HepG2 (cell line): ENCODE data around the gene TBC1D16. TPM values are rescaled to one million over a fixed set of nuclear protein-coding genes. Genes with fewer than 3 reads are reported as not detected.

Source experiments
- BHLHE40 ChIP-seq: IDR thresholded peaks from 2 replicates; pipeline ENCODE4 v1.6.1; 2011; ENCODE audit warnings: low read length, improper control_type of control experiment
- FOXA1 ChIP-seq, 2 experiments: fragments of 450-650 bp in 1 of 2; sonication (generic) in 1 of 2; formaldehyde crosslinking in 1 of 2; IDR thresholded peaks; 2 replicates each; pipeline versions ENCODE4 v1.4.0 to v1.6.1; 2016 to 2020; ENCODE audit warnings: missing genetic modification reagents in 1 of 2
- FOXA3 ChIP-seq: IDR thresholded peaks from 2 replicates; pipeline ENCODE4 v1.6.1; 2016; ENCODE audit warnings: missing genetic modification reagents, missing compliant biosample characterization
- JARID2 ChIP-seq: sonication (generic); formaldehyde crosslinking; IDR thresholded peaks from 2 replicates; pipeline ENCODE4 v1.8.1; 2023; ENCODE audit warnings: missing genetic modification reagents, inconsistent platforms; ENCODE audit not compliant: insufficient replicate concordance
- JUN ChIP-seq: sonication (generic); formaldehyde crosslinking; IDR thresholded peaks from 2 replicates; pipeline ENCODE4 v1.4.0; 2020; ENCODE audit warnings: mild to moderate bottlenecking, missing genetic modification reagents
- KAT7 ChIP-seq: IDR thresholded peaks from 2 replicates; pipeline ENCODE4 v1.6.1; 2018; ENCODE audit warnings: borderline replicate concordance, missing compliant biosample characterization
- MED1 ChIP-seq: sonication (generic); formaldehyde crosslinking; IDR thresholded peaks from 2 replicates; pipeline ENCODE4 v1.4.0; 2020; ENCODE audit warnings: missing genetic modification reagents
- PHF20 ChIP-seq: sonication (generic); formaldehyde crosslinking; IDR thresholded peaks from 2 replicates; pipeline ENCODE4 v1.5.0; 2020; ENCODE audit warnings: mild to moderate bottlenecking, missing genetic modification reagents
- SOX5 ChIP-seq: IDR thresholded peaks from 2 replicates; pipeline ENCODE4 v1.6.1; 2016; ENCODE audit warnings: borderline replicate concordance
- THYN1 ChIP-seq: sonication (generic); formaldehyde crosslinking; IDR thresholded peaks from 2 replicates; pipeline ENCODE4 v1.8.1; 2023; ENCODE audit warnings: low read depth, mild to moderate bottlenecking, moderate library complexity, missing genetic modification reagents, borderline replicate concordance
- XRCC5 ChIP-seq: fragments of 200-400 bp; formaldehyde crosslinking; optimal IDR thresholded peaks from 2 replicates; pipeline ENCODE3; 2017; ENCODE audit warnings: mild to moderate bottlenecking, low read length
- ZFP36L1 ChIP-seq: sonication (generic); formaldehyde crosslinking; IDR thresholded peaks from 2 replicates; pipeline ENCODE4 v1.8.0; 2022; ENCODE audit warnings: mild to moderate bottlenecking, missing genetic modification reagents, moderate library complexity
- ZNF136 ChIP-seq: sonication (generic); formaldehyde crosslinking; IDR thresholded peaks from 2 replicates; pipeline ENCODE4 v1.8.1; 2022; ENCODE audit warnings: low read depth, mild to moderate bottlenecking, moderate library complexity, missing genetic modification reagents
- ZNF256 ChIP-seq: sonication (generic); formaldehyde crosslinking; conservative IDR thresholded peaks from 2 replicates; pipeline ENCODE4 v1.4.0; 2020; ENCODE audit warnings: missing genetic modification reagents
- ZNF772 ChIP-seq: sonication (generic); formaldehyde crosslinking; IDR thresholded peaks from 2 replicates; pipeline ENCODE4 v1.5.0; 2020; ENCODE audit warnings: mild to moderate bottlenecking, missing genetic modification reagents
- ZZZ3 ChIP-seq: sonication (generic); formaldehyde crosslinking; IDR thresholded peaks from 2 replicates; pipeline ENCODE4 v1.4.0; 2020; ENCODE audit warnings: missing genetic modification reagents, mild to moderate bottlenecking, borderline replicate concordance
- polyA plus RNA-seq, 8 experiments: library from polyadenylated mRNA; depleted of rRNA in 3 of 8; stranded (reverse) in 7 of 8; unstranded in 1 of 8; fragments of >200 nt; fragmentation: Illumina TruSeq in 4 of 8; extraction: Trizol in 4 of 8; gene quantifications; 2 replicates each; pipeline versions ENCODE4 v1.2.1 to v1.2.3, GENCODE V29; 2011 to 2016; ENCODE audit warnings: low read depth in 4 of 8, missing spikeins in 1 of 8, mixed read lengths in 1 of 8; ENCODE audit not compliant: insufficient read depth in 1 of 8
- total RNA-seq, 5 experiments: library from RNA; depleted of rRNA; stranded (reverse); fragments of >200 nt; fragmentation: Illumina TruSeq; extraction: Trizol; gene quantifications; 2 replicates each; pipeline ENCODE4 v1.2.3, GENCODE V29; 2016; ENCODE audit warnings: low read depth in 1 of 5
- TF ChIP-seq, protein P1 (sequence below): sonication (generic); formaldehyde crosslinking; IDR thresholded peaks from 2 replicates; pipeline ENCODE4 v1.5.1; 2020; ENCODE audit warnings: mild to moderate bottlenecking, missing genetic modification reagents
- TF ChIP-seq, protein P2 (sequence below), 2 experiments: sonication (generic) in 1 of 2; formaldehyde crosslinking in 1 of 2; IDR thresholded peaks; 2 replicates each; pipeline versions ENCODE4 v1.5.1 to v1.6.1; 2011 to 2020; ENCODE audit warnings: borderline replicate concordance in 1 of 2, low read depth in 1 of 2, low read length in 1 of 2, mild to moderate bottlenecking in 1 of 2, missing genetic modification reagents in 1 of 2, moderate library complexity in 1 of 2
- TF ChIP-seq, protein P3 (sequence below): sonication (generic); formaldehyde crosslinking; IDR thresholded peaks from 2 replicates; pipeline ENCODE4 v1.4.0; 2020; ENCODE audit warnings: mild to moderate bottlenecking, missing genetic modification reagents, borderline replicate concordance

Gene TBC1D16
- total and polyA plus RNA-seq, 2 of the 13 experiments (the other 11 are each of a cell fraction or from before 2014, with no cell fraction given), result 14.9 to 24.9 TPM

DNA sequence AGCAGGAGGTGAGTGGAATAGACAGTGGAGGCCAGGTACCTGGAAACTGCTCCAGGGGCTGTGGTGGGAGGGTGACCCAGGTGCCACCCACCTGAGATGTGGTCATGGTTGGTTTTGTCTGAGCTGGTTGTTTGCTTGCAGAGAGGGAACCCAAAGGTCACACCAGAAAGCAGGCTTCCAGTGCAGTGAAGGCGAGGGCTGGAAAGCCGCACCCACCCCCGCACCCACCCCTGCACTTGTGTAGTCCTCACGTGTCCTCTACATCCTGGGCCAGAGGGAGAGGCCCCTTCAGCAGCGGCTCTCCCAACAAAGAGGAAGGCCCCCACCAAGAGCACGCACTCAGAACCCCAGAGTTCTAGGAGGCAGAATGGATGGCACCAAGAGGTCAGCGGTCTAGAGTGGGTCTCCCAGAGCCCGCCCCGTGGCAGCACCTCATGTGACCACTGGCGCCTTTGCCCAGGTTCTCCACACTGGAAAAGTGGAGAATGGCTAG, 103.8 kb downstream of the TBC1D16 start (continued):
- TF ChIP-seq ZNF772 (CRISPR knock-in tag) (0 out of 2 replicates have a peak, but pooled peaks have one; percentile 49), PHF20 (CRISPR knock-in tag) (0 out of 2 replicates have a peak, but pooled peaks have one; percentile 32), JUN (CRISPR knock-in tag) (0 out of 2 replicates have a peak, but pooled peaks have one; percentile 33), THYN1 (CRISPR knock-in tag) (no peak), KAT7 (CRISPR knock-in tag) (no peak), SOX5 (CRISPR knock-in tag) (peak; percentile 78; the same call in 1 of the 2 replicates), ZFP36L1 (CRISPR knock-in tag) (no peak), FOXA3 (peak; percentile 69), MED1 (CRISPR knock-in tag) (peak; percentile 81), ZNF136 (no peak), FOXA1 (IDR thresholded peaks at IDR 0.05) (no peak), FOXA1 (CRISPR knock-in tag; IDR thresholded peaks at IDR 0.05) (no peak; the same call in 1 of the 2 replicates), ZZZ3 (CRISPR knock-in tag) (no peak), BHLHE40 (peak; percentile 85), JARID2 (CRISPR knock-in tag) (peak; percentile 46), XRCC5 (peak; percentile 2), ZNF256 (CRISPR knock-in tag) (0 out of 2 replicates have a peak, but pooled peaks have one; percentile 39)
- TF ChIP-seq, protein P1, sequence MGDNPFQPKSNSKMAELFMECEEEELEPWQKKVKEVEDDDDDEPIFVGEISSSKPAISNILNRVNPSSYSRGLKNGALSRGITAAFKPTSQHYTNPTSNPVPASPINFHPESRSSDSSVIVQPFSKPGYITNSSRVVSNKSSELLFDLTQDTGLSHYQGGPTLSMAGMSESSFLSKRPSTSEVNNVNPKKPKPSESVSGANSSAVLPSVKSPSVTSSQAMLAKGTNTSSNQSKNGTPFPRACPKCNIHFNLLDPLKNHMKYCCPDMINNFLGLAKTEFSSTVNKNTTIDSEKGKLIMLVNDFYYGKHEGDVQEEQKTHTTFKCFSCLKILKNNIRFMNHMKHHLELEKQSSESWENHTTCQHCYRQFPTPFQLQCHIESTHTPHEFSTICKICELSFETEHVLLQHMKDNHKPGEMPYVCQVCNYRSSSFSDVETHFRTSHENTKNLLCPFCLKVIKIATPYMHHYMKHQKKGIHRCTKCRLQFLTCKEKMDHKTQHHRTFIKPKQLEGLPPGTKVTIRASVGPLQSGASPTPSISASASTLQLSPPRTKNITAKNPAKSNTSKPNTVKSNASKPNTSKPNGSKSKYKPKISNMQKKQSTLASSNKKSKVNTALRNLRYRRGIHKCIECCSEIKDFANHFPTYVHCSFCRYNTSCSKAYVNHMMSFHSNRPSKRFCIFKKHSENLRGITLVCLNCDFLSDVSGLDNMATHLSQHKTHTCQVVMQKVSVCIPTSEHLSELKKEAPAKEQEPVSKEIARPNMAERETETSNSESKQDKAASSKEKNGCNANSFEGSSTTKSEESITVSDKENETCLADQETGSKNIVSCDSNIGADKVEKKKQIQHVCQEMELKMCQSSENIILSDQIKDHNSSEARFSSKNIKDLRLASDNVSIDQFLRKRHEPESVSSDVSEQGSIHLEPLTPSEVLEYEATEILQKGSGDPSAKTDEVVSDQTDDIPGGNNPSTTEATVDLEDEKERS (CRISPR knock-in tag), result peak; percentile 45; the same call in 1 of the 2 replicates
- TF ChIP-seq, protein P2, sequence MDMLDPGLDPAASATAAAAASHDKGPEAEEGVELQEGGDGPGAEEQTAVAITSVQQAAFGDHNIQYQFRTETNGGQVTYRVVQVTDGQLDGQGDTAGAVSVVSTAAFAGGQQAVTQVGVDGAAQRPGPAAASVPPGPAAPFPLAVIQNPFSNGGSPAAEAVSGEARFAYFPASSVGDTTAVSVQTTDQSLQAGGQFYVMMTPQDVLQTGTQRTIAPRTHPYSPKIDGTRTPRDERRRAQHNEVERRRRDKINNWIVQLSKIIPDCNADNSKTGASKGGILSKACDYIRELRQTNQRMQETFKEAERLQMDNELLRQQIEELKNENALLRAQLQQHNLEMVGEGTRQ (IDR thresholded peaks at IDR 0.05; ENCODE audit: low read depth, low read length), result 0 out of 2 replicates have a peak, but pooled peaks have one; percentile 33
- TF ChIP-seq, protein P2 (CRISPR knock-in tag; IDR thresholded peaks at IDR 0.05; ENCODE audit: borderline replicate concordance), result peak; percentile 58; the same call in 1 of the 2 replicates
- TF ChIP-seq, protein P3, sequence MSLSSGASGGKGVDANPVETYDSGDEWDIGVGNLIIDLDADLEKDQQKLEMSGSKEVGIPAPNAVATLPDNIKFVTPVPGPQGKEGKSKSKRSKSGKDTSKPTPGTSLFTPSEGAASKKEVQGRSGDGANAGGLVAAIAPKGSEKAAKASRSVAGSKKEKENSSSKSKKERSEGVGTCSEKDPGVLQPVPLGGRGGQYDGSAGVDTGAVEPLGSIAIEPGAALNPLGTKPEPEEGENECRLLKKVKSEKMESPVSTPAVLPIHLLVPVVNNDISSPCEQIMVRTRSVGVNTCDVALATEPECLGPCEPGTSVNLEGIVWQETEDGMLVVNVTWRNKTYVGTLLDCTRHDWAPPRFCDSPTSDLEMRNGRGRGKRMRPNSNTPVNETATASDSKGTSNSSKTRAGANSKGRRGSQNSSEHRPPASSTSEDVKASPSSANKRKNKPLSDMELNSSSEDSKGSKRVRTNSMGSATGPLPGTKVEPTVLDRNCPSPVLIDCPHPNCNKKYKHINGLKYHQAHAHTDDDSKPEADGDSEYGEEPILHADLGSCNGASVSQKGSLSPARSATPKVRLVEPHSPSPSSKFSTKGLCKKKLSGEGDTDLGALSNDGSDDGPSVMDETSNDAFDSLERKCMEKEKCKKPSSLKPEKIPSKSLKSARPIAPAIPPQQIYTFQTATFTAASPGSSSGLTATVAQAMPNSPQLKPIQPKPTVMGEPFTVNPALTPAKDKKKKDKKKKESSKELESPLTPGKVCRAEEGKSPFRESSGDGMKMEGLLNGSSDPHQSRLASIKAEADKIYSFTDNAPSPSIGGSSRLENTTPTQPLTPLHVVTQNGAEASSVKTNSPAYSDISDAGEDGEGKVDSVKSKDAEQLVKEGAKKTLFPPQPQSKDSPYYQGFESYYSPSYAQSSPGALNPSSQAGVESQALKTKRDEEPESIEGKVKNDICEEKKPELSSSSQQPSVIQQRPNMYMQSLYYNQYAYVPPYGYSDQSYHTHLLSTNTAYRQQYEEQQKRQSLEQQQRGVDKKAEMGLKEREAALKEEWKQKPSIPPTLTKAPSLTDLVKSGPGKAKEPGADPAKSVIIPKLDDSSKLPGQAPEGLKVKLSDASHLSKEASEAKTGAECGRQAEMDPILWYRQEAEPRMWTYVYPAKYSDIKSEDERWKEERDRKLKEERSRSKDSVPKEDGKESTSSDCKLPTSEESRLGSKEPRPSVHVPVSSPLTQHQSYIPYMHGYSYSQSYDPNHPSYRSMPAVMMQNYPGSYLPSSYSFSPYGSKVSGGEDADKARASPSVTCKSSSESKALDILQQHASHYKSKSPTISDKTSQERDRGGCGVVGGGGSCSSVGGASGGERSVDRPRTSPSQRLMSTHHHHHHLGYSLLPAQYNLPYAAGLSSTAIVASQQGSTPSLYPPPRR (CRISPR knock-in tag), result peak; percentile 65; the same call in 1 of the 2 replicates
